H54 (cell line): ENCODE results near the gene TFIP11.
"Not testable (repeated sequence)": the region's sequence is repeated elsewhere in the genome, so short reads cannot be mapped to it uniquely, and the experiment has no call there.

Source experiments
- DNase-seq: peaks from one replicate; pipeline ENCODE4 v3.0.0; 2011; ENCODE audit warnings: low spot score, mixed read lengths; ENCODE audit not compliant: insufficient read length
- FAIRE-seq: peaks from 3 replicates; lab custom pipeline; 2011; peaks lifted over from hg19 to GRCh38; lab: Jason Lieb, UNC
- POLR2A ChIP-seq: IDR thresholded peaks from 2 replicates; pipeline ENCODE4 v1.6.1; 2011; ENCODE audit warnings: low read depth, mild to moderate bottlenecking, low read length

The TFIP11 gene

GRCh38 chr22:26534171-26534855 is 22.0 kb upstream of the TFIP11 start:
- no peak for TF ChIP-seq POLR2A
- FAIRE-seq (no peak), DNase-seq (no peak)

GRCh38 chr22:26529345-26529744 is 17.1 kb upstream of the TFIP11 start:
- DNase-seq (no peak), FAIRE-seq (no peak)
- TF ChIP-seq POLR2A, result no peak

GRCh38 chr22:26528518-26528917 is 16.2 kb upstream of the TFIP11 start:
- not testable (repeated sequence) for DNase-seq, FAIRE-seq

GRCh38 chr22:26527574-26528465 is 15.5 kb upstream of the TFIP11 start:
- no peak for FAIRE-seq
- DNase-seq, result no peak

GRCh38 chr22:26527167-26527566 is 14.9 kb upstream of the TFIP11 start:
- DNase-seq, result no peak
- no peak for FAIRE-seq

More at GRCh38 chr22:26527574-26528465, 15.5 kb upstream of the TFIP11 start:
- no peak for TF ChIP-seq POLR2A

GRCh38 chr22:26525946-26526564 is 13.8 kb upstream of the TFIP11 start:
- DNase-seq (no peak), FAIRE-seq (no peak)
- no peak for TF ChIP-seq POLR2A

More at GRCh38 chr22:26527167-26527566, 14.9 kb upstream of the TFIP11 start:
- TF ChIP-seq POLR2A, result no peak

- no peak for FAIRE-seq
- TF ChIP-seq POLR2A, result no peak
- no peak for DNase-seq
Observed at GRCh38 chr22:26524870-26525269, 12.6 kb upstream of the TFIP11 start.

GRCh38 chr22:26522592-26522991 is 10.3 kb upstream of the TFIP11 start:
- TF ChIP-seq POLR2A, result no peak
- no peak for DNase-seq
- no peak for FAIRE-seq

- no peak for FAIRE-seq
- DNase-seq, result no peak
- TF ChIP-seq POLR2A, result no peak
Observed at GRCh38 chr22:26522012-26522411, 9.7 kb upstream of the TFIP11 start.

GRCh38 chr22:26517429-26517828 is 5.2 kb upstream of the TFIP11 start:
- DNase-seq (no peak), FAIRE-seq (no peak)
- TF ChIP-seq POLR2A, result no peak

GRCh38 chr22:26516503-26516902 is 4.2 kb upstream of the TFIP11 start:
- FAIRE-seq, result no peak
- no peak for DNase-seq
- TF ChIP-seq POLR2A, result no peak

- no peak for TF ChIP-seq POLR2A
- FAIRE-seq (no peak), DNase-seq (no peak)
Observed at GRCh38 chr22:26515931-26516330, 3.7 kb upstream of the TFIP11 start.

- FAIRE-seq (no peak), DNase-seq (no peak)
- TF ChIP-seq POLR2A, result no peak
Observed at GRCh38 chr22:26514419-26515161, 2.3 kb upstream of the TFIP11 start.
